K562 (cell line): Measurements from ENCODE around the gene ANKRD34B. TPM values are rescaled to one million over a fixed set of nuclear protein-coding genes. Genes with fewer than 3 reads are reported as not detected.

Experiments
- ATAC-seq: fragments of 200-7000 bp; cut with Tn5 transposase; 3 replicates; pipeline ENCODE4 v1.9.1; 2020; ENCODE audit warnings: moderate library complexity
- BruUV-seq: library from RNA; stranded (reverse); fragments of 400-500 nt; replicated peaks from 2 replicates; lab custom pipeline; 2021; lab: Mats Ljungman, UMichigan
- CTCF ChIA-PET: fragments of 300-600 bp; formaldehyde crosslinking; extraction: SDS; loops from one replicate; lab custom pipeline; 2021; ENCODE audit warnings: low intra/inter-chr PET ratio; lab: Yijun Ruan, JAX
- POLR2A ChIA-PET: fragments of 300-600, 350-650 bp; sonication (Branson Sonifier 250); formaldehyde crosslinking; extraction: SDS; loops from one replicate; lab custom pipeline; 2021; ENCODE audit warnings: antibody characterized with exemption, inconsistent platforms; lab: Yijun Ruan, JAX
- DNase-seq, 4 experiments: peaks; one replicate each; pipeline versions ENCODE4 v3.0.0 to v3.0.0-alpha.2; 2011 to 2018; ENCODE audit warnings: low spot score in 3 of 4, mixed read lengths in 3 of 4; ENCODE audit errors: extremely low read depth in 1 of 4
- FAIRE-seq: peaks from 2 replicates; lab custom pipeline; 2011; peaks lifted over from hg19 to GRCh38; lab: Jason Lieb, UNC
- H2AFZ ChIP-seq: 2 replicates; pipeline ENCODE4 v1.6.0; 2011; ENCODE audit warnings: low read depth, low read length, control low read depth, inconsistent platforms
- H3K27ac ChIP-seq: fragments of 200-600 bp; 3 replicates; pipeline ENCODE4 v1.8.0; 2011; ENCODE audit warnings: low read depth, mild to moderate bottlenecking, control low read depth, inconsistent platforms, low read length, moderate library complexity, mixed read lengths; ENCODE audit errors: extremely low read depth
- H3K27me3 ChIP-seq, 2 experiments: fragments of 300-600 bp in 1 of 2; 2 replicates in 1 of 2; 3 replicates in 1 of 2; pipeline versions ENCODE4 v1.6.0 to v1.8.0; 2011; ENCODE audit warnings: inconsistent platforms in 2 of 2, low read length in 2 of 2, mild to moderate bottlenecking in 1 of 2, mixed read lengths in 1 of 2, moderate library complexity in 1 of 2; ENCODE audit not compliant: control insufficient read depth in 2 of 2, insufficient read depth in 2 of 2
- H3K36me3 ChIP-seq: fragments of 300-600 bp; 3 replicates; pipeline ENCODE4 v1.8.0; 2011; ENCODE audit warnings: mild to moderate bottlenecking, low read length, inconsistent platforms; ENCODE audit not compliant: control insufficient read depth, insufficient read depth
- H3K4me1 ChIP-seq, 2 experiments: fragments of 200-600 bp in 1 of 2; replicated peaks in 1 of 2; 2 replicates in 1 of 2; 3 replicates in 1 of 2; pipeline versions ENCODE4 v1.5.1 to v1.8.0; 2011; ENCODE audit warnings: inconsistent platforms in 2 of 2, low read length in 2 of 2, mild to moderate bottlenecking in 1 of 2, mixed read lengths in 1 of 2, moderate library complexity in 1 of 2; ENCODE audit not compliant: control insufficient read depth in 2 of 2, insufficient read depth in 2 of 2
- H3K4me2 ChIP-seq: 2 replicates; pipeline ENCODE4 v1.6.1; 2011; ENCODE audit warnings: low read length, control low read depth, inconsistent platforms, mixed read lengths; ENCODE audit not compliant: insufficient read depth
- H3K4me3 ChIP-seq: fragments of 200-600 bp; sonication (generic), shearing (Covaris generic); 2 replicates; pipeline ENCODE4 v1.5.1; 2016; ENCODE audit warnings: control low read depth, inconsistent platforms
- H3K79me2 ChIP-seq: fragments of 200-600 bp; 3 replicates; pipeline ENCODE4 v1.8.0; 2011; ENCODE audit warnings: low read length, inconsistent platforms; ENCODE audit not compliant: control insufficient read depth, insufficient read depth
- H3K9ac ChIP-seq, 2 experiments: 2 replicates each; pipeline versions ENCODE4 v1.6.0 to v1.6.1; 2011; ENCODE audit warnings: low read depth in 2 of 2, low read length in 2 of 2, control low read depth in 1 of 2, inconsistent platforms in 1 of 2, mild to moderate bottlenecking in 1 of 2, mixed read lengths in 1 of 2; ENCODE audit not compliant: insufficient read depth in 1 of 2
- H3K9me1 ChIP-seq: one replicate; pipeline ENCODE4 v1.6.0; 2011; ENCODE audit warnings: inconsistent platforms, mild to moderate bottlenecking, low read length, moderate library complexity; ENCODE audit not compliant: control insufficient read depth, insufficient read depth
- H3K9me3 ChIP-seq: replicated peaks from 2 replicates; pipeline ENCODE4 v1.5.1; 2011; ENCODE audit warnings: low read depth, low read length, inconsistent platforms; ENCODE audit not compliant: control insufficient read depth, insufficient read depth
- H4K20me1 ChIP-seq: replicated peaks from 2 replicates; pipeline ENCODE4 v1.6.1; 2011; ENCODE audit warnings: low read length, inconsistent platforms, mixed read lengths; ENCODE audit not compliant: control insufficient read depth, insufficient read depth
- ESRRA ChIP-seq: fragments of 450-650 bp; IDR thresholded peaks from 2 replicates; pipeline ENCODE4 v1.6.1; 2014; ENCODE audit warnings: low read depth, mild to moderate bottlenecking, moderate library complexity, borderline replicate concordance
- FIP1L1 ChIP-seq: fragments of 200-400 bp; formaldehyde crosslinking; IDR thresholded peaks from 2 replicates; pipeline ENCODE4 v1.6.1; 2018; ENCODE audit warnings: mild to moderate bottlenecking, low read depth, low read length; ENCODE audit not compliant: poor library complexity, severe bottlenecking
- KLF13 ChIP-seq: fragments of 450-650 bp; IDR thresholded peaks from 2 replicates; pipeline ENCODE4 v1.6.1; 2016; ENCODE audit warnings: missing genetic modification characterization, low read depth, mild to moderate bottlenecking, missing compliant biosample characterization, moderate library complexity, borderline replicate concordance
- NCOA2 ChIP-seq, 2 experiments: fragments of 450-650 bp; IDR thresholded peaks; 2 replicates each; pipeline ENCODE4 v1.6.1; 2018; ENCODE audit warnings: mild to moderate bottlenecking in 2 of 2, moderate library complexity in 1 of 2; ENCODE audit not compliant: partially characterized antibody in 2 of 2
- NFRKB ChIP-seq: fragments of 450-650 bp; IDR thresholded peaks from 2 replicates; pipeline ENCODE4 v1.6.1; 2016; ENCODE audit warnings: low read depth
- PATZ1 ChIP-seq: fragments of 250-450 bp; sonication (Bioruptor Pico); IDR thresholded peaks from 2 replicates; pipeline ENCODE4 v1.5.0; 2020; ENCODE audit warnings: mild to moderate bottlenecking, borderline replicate concordance
- PRPF4 ChIP-seq: fragments of 200-400 bp; formaldehyde crosslinking; IDR thresholded peaks from one replicate; pipeline ENCODE4 v1.6.1; 2017; ENCODE audit warnings: low read length, low read depth, mild to moderate bottlenecking; ENCODE audit not compliant: insufficient read depth, poor library complexity, severe bottlenecking
- RREB1 ChIP-seq: fragments of 250-450 bp; sonication (Bioruptor Pico); IDR thresholded peaks from 2 replicates; pipeline ENCODE4 v1.4.0; 2020
- TFE3 ChIP-seq: fragments of 450-650 bp; formaldehyde crosslinking; IDR thresholded peaks from 2 replicates; pipeline ENCODE4 v1.4.0; 2020; ENCODE audit warnings: mild to moderate bottlenecking, mixed read lengths
- THRA ChIP-seq: fragments of 450-650 bp; IDR thresholded peaks from 2 replicates; pipeline ENCODE4 v1.6.1; 2017; ENCODE audit warnings: mild to moderate bottlenecking, moderate library complexity
- ZC3H4 ChIP-seq: sonication (generic); formaldehyde crosslinking; IDR thresholded peaks from 2 replicates; pipeline ENCODE4 v1.9.0; 2021; ENCODE audit warnings: missing genetic modification reagents, borderline replicate concordance
- ZNF644 ChIP-seq: fragments of 200-800 bp; sonication (Bioruptor generic); IDR thresholded peaks from 2 replicates; pipeline ENCODE4 v1.6.1; 2016; ENCODE audit warnings: low read depth, missing genetic modification characterization, missing compliant biosample characterization
- in situ Hi-C: fragments of 300-500 bp; cut with MboI; formaldehyde crosslinking; loops from 4 replicates; pipeline ENCODE4 v1.15.0; 2018; ENCODE audit warnings: inconsistent platforms, mixed read lengths
- intact Hi-C: fragments of 100-400 bp; cut with micrococcal nuclease; formaldehyde crosslinking; loops from 2 replicates; pipeline ENCODE4 v1.14.2; 2022
- polyA plus RNA-seq, 8 experiments: library from polyadenylated mRNA; depleted of rRNA in 4 of 8; stranded (reverse) in 5 of 8; unstranded in 3 of 8; fragments of >200 nt; fragmentation: Nextera tagmentation in 2 of 8; fragmentation: Illumina TruSeq in 1 of 8; extraction: Ambion mirVana in 2 of 8; extraction: Trizol in 1 of 8; gene quantifications; 2 replicates each; pipeline versions ENCODE4 v1.2.1 to v1.2.3, GENCODE V29; 2011 to 2014; ENCODE audit warnings: inconsistent platforms in 1 of 8, missing spikeins in 1 of 8
- total RNA-seq, 7 experiments: library from RNA; depleted of rRNA in 6 of 7; stranded (reverse); fragments of >200 nt in 6 of 7; fragmentation: Illumina TruSeq in 2 of 7; extraction: Trizol in 2 of 7; gene quantifications; 2 replicates each; pipeline versions ENCODE4 v1.2.1 to v1.2.3, GENCODE V29; 2011 to 2021; ENCODE audit warnings: low replicate concordance in 1 of 7

Gene ANKRD34B
- total and polyA plus RNA-seq, 9 of the 15 experiments (the other 6 are each of a cell fraction or from before 2014, with no cell fraction given): not detected

- POLR2A ChIA-PET: no interaction called here
- H3K36me3 ChIP-seq: no peaks in the 10 kb centered on the region
- H3K4me2 ChIP-seq: no peak overlapping the region
- TF ChIP-seq ZC3H4 (CRISPR knock-in tag) (no peak), NCOA2 (IDR thresholded peaks at IDR 0.05; ENCODE audit: partially characterized antibody in 2 of 2) (no peak), KLF13 (tag) (no peak), FIP1L1 (no peak), TFE3 (no peak), ZNF644 (tag) (no peak), ESRRA (no peak), PATZ1 (no peak), PRPF4 (no peak), THRA (no peak), NFRKB (no peak), RREB1 (CRISPR knock-in tag) (no peak)
- TF ChIP-seq, all 486 proteins: peak for 0
- DNase-seq (no peak), ATAC-seq (no peak), FAIRE-seq (no peak)
- intact Hi-C loops (no loop called here), in situ Hi-C loops (no loop called here)
- CTCF ChIA-PET: no interaction called here
- no peaks in the 10 kb centered on the region for H3K9me3 ChIP-seq
- H3K79me2 ChIP-seq: no peaks in the 10 kb centered on the region
- H3K27me3 ChIP-seq: no peaks in the 10 kb centered on the region
- no peak overlapping the region for H2AFZ ChIP-seq
- H3K4me3 ChIP-seq: no peak overlapping the region
- no peak overlapping the region for H3K27ac ChIP-seq
- H3K9ac ChIP-seq: no peak overlapping the region
- H3K9me1 ChIP-seq: no peaks in the 10 kb centered on the region
- H3K4me1 ChIP-seq: no peaks in the 10 kb centered on the region
- H4K20me1 ChIP-seq: no peaks in the 10 kb centered on the region
- no TSS peak for BruUV-seq
Observed at GRCh38 chr5:80607832-80608231, 37.8 kb upstream of the ANKRD34B start.
